Neural progenitor cell (in vitro differentiated cells): ENCODE measurements around the gene CACNA2D4. TPM values are rescaled to one million over a fixed set of nuclear protein-coding genes. Genes with fewer than 3 reads are reported as not detected.

Experiments
- DNase-seq: peaks from one replicate; pipeline ENCODE4 v3.0.0-alpha.2; 2016; ENCODE audit warnings: low spot score
- H2AFZ ChIP-seq: fragments of 200-600 bp; sonication (generic); replicated peaks from 2 replicates; pipeline ENCODE4 v1.6.1; 2016; ENCODE audit warnings: antibody characterized with exemption
- H3F3A ChIP-seq: fragments of 200-600 bp; sonication (generic); 2 replicates; pipeline ENCODE4 v1.6.1; 2016; ENCODE audit warnings: antibody characterized with exemption, low read depth
- H3K27ac ChIP-seq: fragments of 200-600 bp; sonication (generic); 2 replicates; pipeline ENCODE4 v1.5.1; 2016; ENCODE audit warnings: mild to moderate bottlenecking
- H3K27me3 ChIP-seq: fragments of 200-600 bp; sonication (generic); 2 replicates; pipeline ENCODE4 v1.6.1; 2016; ENCODE audit warnings: mild to moderate bottlenecking, moderate library complexity
- H3K36me3 ChIP-seq: fragments of 200-600 bp; sonication (generic); 2 replicates; pipeline ENCODE4 v1.5.1; 2016
- H3K4me1 ChIP-seq: fragments of 200-600 bp; sonication (generic); 2 replicates; pipeline ENCODE4 v1.6.1; 2016; ENCODE audit warnings: mixed run types
- H3K4me2 ChIP-seq: fragments of 200-600 bp; sonication (generic); 2 replicates; pipeline ENCODE4 v1.6.1; 2016
- H3K4me3 ChIP-seq: fragments of 200-600 bp; sonication (generic); 2 replicates; pipeline ENCODE4 v1.5.1; 2016
- H3K79me2 ChIP-seq: fragments of 200-600 bp; sonication (generic); 2 replicates; pipeline ENCODE4 v1.6.1; 2016; ENCODE audit warnings: low read depth
- H3K9ac ChIP-seq: fragments of 200-600 bp; sonication (generic); 2 replicates; pipeline ENCODE4 v1.6.1; 2016
- H3K9me3 ChIP-seq: fragments of 200-600 bp; sonication (generic); 2 replicates; pipeline ENCODE4 v1.5.1; 2016; ENCODE audit warnings: low read depth
- H4K20me1 ChIP-seq: fragments of 200-600 bp; sonication (generic); 2 replicates; pipeline ENCODE4 v1.6.1; 2016; ENCODE audit warnings: low read depth
- H3K27ac Mint-ChIP-seq: 3 replicates; pipeline ENCODE4 v1.8.0; 2021; ENCODE audit warnings: mixed read lengths
- H3K27me3 Mint-ChIP-seq: 2 replicates; pipeline ENCODE4 v1.8.0; 2022; ENCODE audit warnings: low read depth, mild to moderate bottlenecking, inconsistent platforms, moderate library complexity, mixed read lengths; ENCODE audit not compliant: insufficient read depth
- H3K36me3 Mint-ChIP-seq: 3 replicates; pipeline ENCODE4 v1.8.0; 2021; ENCODE audit warnings: mixed read lengths
- H3K4me1 Mint-ChIP-seq: 3 replicates; pipeline ENCODE4 v1.8.0; 2021; ENCODE audit warnings: mixed read lengths
- H3K4me3 Mint-ChIP-seq: 3 replicates; pipeline ENCODE4 v1.8.0; 2021; ENCODE audit warnings: mild to moderate bottlenecking, moderate library complexity, mixed read lengths
- H3K9me3 Mint-ChIP-seq: 3 replicates; pipeline ENCODE4 v1.8.0; 2020; ENCODE audit warnings: mixed read lengths
- EZH2 ChIP-seq: fragments of 200-600 bp; sonication (generic); IDR thresholded peaks from 2 replicates; pipeline ENCODE4 v1.6.1; 2017; ENCODE audit warnings: antibody characterized with exemption, mild to moderate bottlenecking, moderate library complexity
- EZH2phosphoT487 ChIP-seq: fragments of 200-600 bp; sonication (generic); IDR thresholded peaks from 2 replicates; pipeline ENCODE4 v1.6.1; 2017; ENCODE audit warnings: antibody characterized with exemption
- total RNA-seq: library from RNA; depleted of rRNA; stranded (reverse); fragments of >200 nt; gene quantifications from 2 replicates; pipeline ENCODE4 v1.2.3, GENCODE V29; 2015; ENCODE audit warnings: low replicate concordance
- TF ChIP-seq, protein P1 (sequence below): fragments of 200-600 bp; sonication (generic); IDR thresholded peaks from 2 replicates; pipeline ENCODE4 v1.5.1; 2017; ENCODE audit warnings: antibody characterized with exemption, mild to moderate bottlenecking

The CACNA2D4 gene
- total RNA-seq, 1 donor from 2014 or later, result 3.0 TPM

GRCh38 chr12:1878214-1878613 lies 40.2 kb downstream of the CACNA2D4 start:
- Mint-ChIP-seq H3K36me3 (no peaks in the 10 kb centered on the region), H3K27me3 (peaks cover 3% of the 10 kb centered on the region), H3K4me1 (no peaks in the 10 kb centered on the region), H3K4me3 (no peak overlapping the region), H3K27ac (peak overlapping the region; percentile 87), H3K9me3 (no peaks in the 10 kb centered on the region)
- no peaks in the 10 kb centered on the region for H3K9me3 ChIP-seq
- H3F3A ChIP-seq, result no peaks in the 10 kb centered on the region
- H3K79me2 ChIP-seq, result no peaks in the 10 kb centered on the region
- H3K4me3 ChIP-seq, result no peak overlapping the region
- no peaks in the 10 kb centered on the region for H3K4me1 ChIP-seq
- no peak overlapping the region for H2AFZ ChIP-seq
- no peak overlapping the region for H3K27ac ChIP-seq
- no peak for DNase-seq
- H3K4me2 ChIP-seq, result no peak overlapping the region
- TF ChIP-seq EZH2phosphoT487 (no peak), EZH2 (no peak)
- TF ChIP-seq, protein P1, sequence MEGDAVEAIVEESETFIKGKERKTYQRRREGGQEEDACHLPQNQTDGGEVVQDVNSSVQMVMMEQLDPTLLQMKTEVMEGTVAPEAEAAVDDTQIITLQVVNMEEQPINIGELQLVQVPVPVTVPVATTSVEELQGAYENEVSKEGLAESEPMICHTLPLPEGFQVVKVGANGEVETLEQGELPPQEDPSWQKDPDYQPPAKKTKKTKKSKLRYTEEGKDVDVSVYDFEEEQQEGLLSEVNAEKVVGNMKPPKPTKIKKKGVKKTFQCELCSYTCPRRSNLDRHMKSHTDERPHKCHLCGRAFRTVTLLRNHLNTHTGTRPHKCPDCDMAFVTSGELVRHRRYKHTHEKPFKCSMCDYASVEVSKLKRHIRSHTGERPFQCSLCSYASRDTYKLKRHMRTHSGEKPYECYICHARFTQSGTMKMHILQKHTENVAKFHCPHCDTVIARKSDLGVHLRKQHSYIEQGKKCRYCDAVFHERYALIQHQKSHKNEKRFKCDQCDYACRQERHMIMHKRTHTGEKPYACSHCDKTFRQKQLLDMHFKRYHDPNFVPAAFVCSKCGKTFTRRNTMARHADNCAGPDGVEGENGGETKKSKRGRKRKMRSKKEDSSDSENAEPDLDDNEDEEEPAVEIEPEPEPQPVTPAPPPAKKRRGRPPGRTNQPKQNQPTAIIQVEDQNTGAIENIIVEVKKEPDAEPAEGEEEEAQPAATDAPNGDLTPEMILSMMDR, result no peak
- H3K36me3 ChIP-seq, result no peaks in the 10 kb centered on the region
- no peaks in the 10 kb centered on the region for H4K20me1 ChIP-seq
- H3K9ac ChIP-seq, result no peak overlapping the region
- no peaks in the 10 kb centered on the region for H3K27me3 ChIP-seq

DNA sequence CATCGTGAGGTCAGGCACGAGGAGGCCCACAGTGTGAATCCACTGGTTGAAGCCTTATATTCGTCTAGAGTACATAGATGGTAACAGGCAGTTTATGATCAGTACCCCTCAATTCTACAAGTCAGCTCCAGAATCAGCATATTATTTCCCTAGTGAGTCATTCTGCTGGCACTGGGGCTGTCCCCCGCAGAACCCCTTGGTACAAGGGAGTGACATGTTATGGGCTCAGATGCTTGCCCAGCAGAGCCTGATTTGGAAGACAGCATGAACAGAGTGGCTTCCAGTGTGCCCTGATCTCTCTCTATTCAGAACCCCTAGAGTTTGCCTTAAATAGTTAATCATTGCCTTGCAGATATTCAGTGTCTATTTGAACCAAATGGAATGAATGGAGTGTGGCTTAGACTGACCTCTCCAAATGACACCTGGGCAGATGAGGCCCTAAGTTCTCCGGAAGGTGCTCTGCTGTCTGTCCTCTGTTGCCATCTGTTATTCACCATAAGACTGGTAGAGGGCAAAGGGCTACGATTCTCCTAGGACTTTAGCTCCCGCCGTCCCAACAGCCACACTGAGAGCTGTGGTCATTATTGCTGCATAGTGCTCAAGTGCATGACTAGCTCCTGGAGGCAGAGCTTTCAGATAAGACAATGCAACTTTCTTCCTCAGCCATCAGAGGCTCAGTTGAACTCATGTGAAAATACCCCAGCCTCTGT lies 41.1 kb downstream of the CACNA2D4 start:
- TF ChIP-seq EZH2 (no peak), EZH2phosphoT487 (no peak)
- H3K4me3 Mint-ChIP-seq, result no peak overlapping the region
- peaks cover 3% of the 10 kb centered on the region for H3K27me3 Mint-ChIP-seq
- no peaks in the 10 kb centered on the region for H4K20me1 ChIP-seq
- H3K36me3 Mint-ChIP-seq, result no peaks in the 10 kb centered on the region
- no peaks in the 10 kb centered on the region for H3K36me3 ChIP-seq
- DNase-seq, result no peak
- no peak overlapping the region for H3K27ac ChIP-seq
- H3K9me3 ChIP-seq, result no peaks in the 10 kb centered on the region
- no peaks in the 10 kb centered on the region for H3K4me1 Mint-ChIP-seq
- no peaks in the 10 kb centered on the region for H3K4me1 ChIP-seq
- H3K9ac ChIP-seq, result no peak overlapping the region
- H3K79me2 ChIP-seq, result no peaks in the 10 kb centered on the region
- peak overlapping the region; percentile 53 for H3K27ac Mint-ChIP-seq
- no peaks in the 10 kb centered on the region for H3K27me3 ChIP-seq
- no peak overlapping the region for H2AFZ ChIP-seq
- H3K9me3 Mint-ChIP-seq, result no peaks in the 10 kb centered on the region
- no peak overlapping the region for H3K4me3 ChIP-seq
- H3K4me2 ChIP-seq, result no peak overlapping the region
- H3F3A ChIP-seq, result no peaks in the 10 kb centered on the region

DNA sequence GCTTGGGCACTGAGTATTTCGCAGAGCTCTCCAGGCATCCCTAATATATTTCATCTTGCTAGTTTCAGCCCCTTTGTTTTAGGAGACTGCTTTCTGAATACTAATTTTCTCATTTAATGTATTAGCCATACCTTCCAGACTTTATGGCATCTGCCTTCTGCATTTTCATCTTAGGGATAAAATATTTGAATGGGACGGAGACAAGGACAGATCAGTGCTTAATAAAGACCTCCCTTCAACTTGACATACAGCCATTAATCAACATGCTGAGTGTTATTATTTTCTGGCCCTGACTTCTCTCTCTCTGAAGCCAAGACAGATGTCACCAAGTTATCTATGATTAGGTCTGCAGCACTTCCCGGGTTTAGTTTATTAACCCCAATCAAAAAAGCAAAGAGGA lies 42.4 kb downstream of the CACNA2D4 start:
- Mint-ChIP-seq H3K4me1 (peaks cover 3% of the 10 kb centered on the region), H3K27me3 (peaks cover 8% of the 10 kb centered on the region), H3K9me3 (no peaks in the 10 kb centered on the region), H3K4me3 (no peak overlapping the region), H3K36me3 (no peaks in the 10 kb centered on the region), H3K27ac (no peak overlapping the region)
- H3K4me2 ChIP-seq, result no peak overlapping the region
- no peak overlapping the region for H3K4me3 ChIP-seq
- H3K4me1 ChIP-seq, result no peaks in the 10 kb centered on the region
- no peak for TF ChIP-seq EZH2phosphoT487
- no peak for TF ChIP-seq EZH2
- TF ChIP-seq, protein P1, result no peak
- no peak overlapping the region for H3K27ac ChIP-seq
- H3K9ac ChIP-seq, result no peak overlapping the region
- peaks cover 6% of the 10 kb centered on the region for H3F3A ChIP-seq
- no peaks in the 10 kb centered on the region for H3K36me3 ChIP-seq
- H3K27me3 ChIP-seq, result no peaks in the 10 kb centered on the region
- H2AFZ ChIP-seq, result no peak overlapping the region
- DNase-seq, result no peak
- no peaks in the 10 kb centered on the region for H3K79me2 ChIP-seq
- H3K9me3 ChIP-seq, result no peaks in the 10 kb centered on the region
- H4K20me1 ChIP-seq, result no peaks in the 10 kb centered on the region

- Histone ChIP-seq H4K20me1 (no peaks in the 10 kb centered on the region), H3K27ac (no peak overlapping the region), H3K4me2 (no peak overlapping the region), H3K4me1 (no peaks in the 10 kb centered on the region), H3F3A (peaks cover 6% of the 10 kb centered on the region), H3K9ac (no peak overlapping the region), H3K27me3 (no peaks in the 10 kb centered on the region), H2AFZ (no peak overlapping the region), H3K36me3 (no peaks in the 10 kb centered on the region), H3K79me2 (no peaks in the 10 kb centered on the region), H3K9me3 (no peaks in the 10 kb centered on the region), H3K4me3 (no peak overlapping the region)
- TF ChIP-seq EZH2phosphoT487 (no peak), EZH2 (no peak)
- TF ChIP-seq, protein P1, result no peak
- Mint-ChIP-seq H3K9me3 (no peaks in the 10 kb centered on the region), H3K4me3 (no peak overlapping the region), H3K27ac (no peak overlapping the region), H3K36me3 (no peaks in the 10 kb centered on the region), H3K27me3 (peaks cover 8% of the 10 kb centered on the region), H3K4me1 (peaks cover 3% of the 10 kb centered on the region)
- DNase-seq, result no peak
Observed at GRCh38 chr12:1875608-1876007, 42.8 kb downstream of the CACNA2D4 start.
